WTC11 (cell line): Measurements from ENCODE around the gene OSR1. TPM values are rescaled to one million over a fixed set of nuclear protein-coding genes. Genes with fewer than 3 reads are reported as not detected.
A peak's percentile ranks its signal among the peaks of the same experiment; 100 is the strongest.

Experiments used
- ATAC-seq: fragments of 200-7000 bp; cut with Tn5 transposase; 2 replicates; pipeline ENCODE4 v1.10.0; 2021; ENCODE audit warnings: mild to moderate bottlenecking, moderate library complexity
- CTCF ChIA-PET: fragments of 300-600 bp; sonication (Branson Sonifier 250); formaldehyde crosslinking; loops from one replicate; lab custom pipeline; 2021; ENCODE audit warnings: antibody characterized with exemption; lab: Charles Lee
- POLR2A ChIA-PET: fragments of 350-600 bp; sonication (Branson Sonifier 250); formaldehyde crosslinking; loops from one replicate; lab custom pipeline; 2021; ENCODE audit warnings: antibody characterized with exemption; lab: Charles Lee
- DNase-seq: peaks from one replicate; pipeline ENCODE4 v3.0.0; 2021; ENCODE audit warnings: low spot score
- H3K27ac Mint-ChIP-seq: 2 replicates; pipeline ENCODE4 v1.8.0; 2021; ENCODE audit warnings: mixed read lengths
- H3K27me3 Mint-ChIP-seq: 2 replicates; pipeline ENCODE4 v1.8.0; 2021; ENCODE audit warnings: low read depth, mild to moderate bottlenecking, moderate library complexity, mixed read lengths
- H3K36me3 Mint-ChIP-seq: 2 replicates; pipeline ENCODE4 v1.8.0; 2021; ENCODE audit warnings: mixed read lengths
- H3K4me1 Mint-ChIP-seq: 2 replicates; pipeline ENCODE4 v1.8.0; 2022; ENCODE audit warnings: mixed read lengths
- H3K4me3 Mint-ChIP-seq: 2 replicates; pipeline ENCODE4 v1.8.0; 2021; ENCODE audit warnings: mild to moderate bottlenecking, moderate library complexity, mixed read lengths
- H3K9me3 Mint-ChIP-seq: 2 replicates; pipeline ENCODE4 v1.8.0; 2021; ENCODE audit warnings: mixed read lengths
- ARID4B ChIP-seq: sonication (generic); formaldehyde crosslinking; IDR thresholded peaks from 2 replicates; pipeline ENCODE4 v1.8.0; 2023; ENCODE audit warnings: missing genetic modification reagents, mild to moderate bottlenecking, borderline replicate concordance
- ATF3 ChIP-seq: sonication (generic); formaldehyde crosslinking; conservative IDR thresholded peaks from 2 replicates; pipeline ENCODE4 v1.8.1; 2022; ENCODE audit warnings: mild to moderate bottlenecking, missing genetic modification reagents
- E2F5 ChIP-seq: sonication (generic); formaldehyde crosslinking; IDR thresholded peaks from 2 replicates; pipeline ENCODE4 v1.8.1; 2022; ENCODE audit warnings: mild to moderate bottlenecking, moderate library complexity, missing genetic modification reagents
- HMGA2 ChIP-seq: fragments of 250-450 bp; sonication (Bioruptor Pico); IDR thresholded peaks from 2 replicates; pipeline ENCODE4 v1.4.0; 2021; ENCODE audit warnings: mild to moderate bottlenecking, moderate library complexity
- HMGXB4 ChIP-seq: sonication (generic); formaldehyde crosslinking; IDR thresholded peaks from 2 replicates; pipeline ENCODE4 v1.8.1; 2023; ENCODE audit warnings: mild to moderate bottlenecking, moderate library complexity, missing genetic modification reagents
- IRF2 ChIP-seq: sonication (generic); formaldehyde crosslinking; IDR thresholded peaks from 2 replicates; pipeline ENCODE4 v1.8.0; 2022; ENCODE audit warnings: low read depth, missing genetic modification reagents, borderline replicate concordance
- NFATC4 ChIP-seq: fragments of 250-450 bp; sonication (Bioruptor Pico); IDR thresholded peaks from 2 replicates; pipeline ENCODE4 v1.9.0; 2021; ENCODE audit warnings: mild to moderate bottlenecking
- NR2C2 ChIP-seq: sonication (generic); formaldehyde crosslinking; IDR thresholded peaks from 2 replicates; pipeline ENCODE4 v1.8.0; 2022; ENCODE audit warnings: mild to moderate bottlenecking, missing genetic modification reagents
- NR3C1 ChIP-seq: sonication (generic); formaldehyde crosslinking; conservative IDR thresholded peaks from 2 replicates; pipeline ENCODE4 v1.8.1; 2023; ENCODE audit warnings: low read depth, mild to moderate bottlenecking, missing genetic modification reagents
- RELA ChIP-seq: sonication (generic); formaldehyde crosslinking; IDR thresholded peaks from 2 replicates; pipeline ENCODE4 v1.8.1; 2022; ENCODE audit warnings: missing genetic modification reagents, mild to moderate bottlenecking, borderline replicate concordance
- RORB ChIP-seq: fragments of 250-450 bp; sonication (Bioruptor Pico); IDR thresholded peaks from 2 replicates; pipeline ENCODE4 v1.9.0; 2021; ENCODE audit warnings: mild to moderate bottlenecking
- ZBTB21 ChIP-seq: sonication (generic); formaldehyde crosslinking; IDR thresholded peaks from 2 replicates; pipeline ENCODE4 v1.8.1; 2023; ENCODE audit warnings: mild to moderate bottlenecking, missing genetic modification reagents, borderline replicate concordance
- ZNF138 ChIP-seq: sonication (generic); formaldehyde crosslinking; conservative IDR thresholded peaks from 2 replicates; pipeline ENCODE4 v1.8.1; 2022; ENCODE audit warnings: mild to moderate bottlenecking, moderate library complexity, missing genetic modification reagents
- ZNF232 ChIP-seq: sonication (generic); formaldehyde crosslinking; IDR thresholded peaks from 2 replicates; pipeline ENCODE4 v1.8.0; 2022; ENCODE audit warnings: mild to moderate bottlenecking, missing genetic modification reagents
- ZNF263 ChIP-seq: sonication (generic); formaldehyde crosslinking; IDR thresholded peaks from 2 replicates; pipeline ENCODE4 v1.8.1; 2022; ENCODE audit warnings: low read depth, mild to moderate bottlenecking, moderate library complexity, missing genetic modification reagents
- ZNF532 ChIP-seq: fragments of 250-450 bp; sonication (Bioruptor Pico); IDR thresholded peaks from 2 replicates; pipeline ENCODE4 v1.9.0; 2021; ENCODE audit warnings: mild to moderate bottlenecking, borderline replicate concordance
- ZSCAN18 ChIP-seq: fragments of 250-450 bp; sonication (Bioruptor Pico); IDR thresholded peaks from 2 replicates; pipeline ENCODE4 v2.1.2; 2022; ENCODE audit warnings: mild to moderate bottlenecking, moderate library complexity
- total RNA-seq: library from RNA; stranded (reverse); gene quantifications from 3 replicates; pipeline ENCODE4 v1.2.3, GENCODE V29; 2021

Gene OSR1
- total RNA-seq, 1 experiment from 2014 or later = 0.22 TPM

GRCh38 chr2:19348692-19349091 is 9.7 kb downstream of the OSR1 start:
- H3K9me3 Mint-ChIP-seq = no peaks in the 10 kb centered on the region
- DNase-seq = no peak
- peak overlapping the region; percentile 94 for H3K4me3 Mint-ChIP-seq
- TF ChIP-seq ZSCAN18 (CRISPR knock-in tag) (no peak), ARID4B (no peak), IRF2 (CRISPR knock-in tag) (no peak), NFATC4 (no peak), ZBTB21 (CRISPR knock-in tag) (no peak), HMGXB4 (CRISPR knock-in tag) (no peak), NR2C2 (CRISPR knock-in tag) (no peak), ATF3 (CRISPR knock-in tag) (no peak), ZNF232 (no peak), E2F5 (CRISPR knock-in tag) (no peak), ZNF138 (CRISPR knock-in tag) (no peak), HMGA2 (CRISPR knock-in tag) (no peak), RORB (CRISPR knock-in tag) (no peak), RELA (CRISPR knock-in tag) (no peak), NR3C1 (CRISPR knock-in tag) (no peak), ZNF263 (CRISPR knock-in tag) (no peak), ZNF532 (CRISPR knock-in tag) (no peak)
- POLR2A ChIA-PET = no interaction called here
- CTCF ChIA-PET = interaction anchor here (1.3 to 4.5 kb wide), 5 partner anchors 11 to 828 kb away, joined by 4 to 73 read pairs (median 9); partner anchors contain the start of gene OSR1
- H3K27ac Mint-ChIP-seq = no peak overlapping the region
- no peak for ATAC-seq
- peaks cover 73% of the 10 kb centered on the region for H3K27me3 Mint-ChIP-seq
- peaks cover 28% of the 10 kb centered on the region for H3K4me1 Mint-ChIP-seq
- 0 out of 2 replicates have a peak, but pooled peaks cover 3% of the 10 kb centered on the region for H3K36me3 Mint-ChIP-seq
